AG09309 (cell line): Measurements from ENCODE around the gene GPR27.

Experiments
- DNase-seq: peaks from one replicate; pipeline ENCODE4 v3.0.0-alpha.2; 2010; ENCODE audit warnings: low read depth
- H3K4me3 ChIP-seq: 2 replicates; pipeline ENCODE4 v1.5.1; 2011; ENCODE audit warnings: mild to moderate bottlenecking, low read depth, low read length, moderate library complexity; ENCODE audit not compliant: control insufficient read depth
- CTCF ChIP-seq: IDR thresholded peaks from 2 replicates; pipeline ENCODE4 v1.5.1; 2011; ENCODE audit warnings: mild to moderate bottlenecking, low read depth, low read length, inconsistent platforms; ENCODE audit not compliant: insufficient read depth, control insufficient read depth; ENCODE audit errors: missing control alignments

Gene GPR27

GRCh38 chr3:71786551-71786950, 32.9 kb downstream of the GPR27 start:
- no peak overlapping the region for H3K4me3 ChIP-seq
- no peak for TF ChIP-seq CTCF

GRCh38 chr3:71787851-71788405, 34.3 kb downstream of the GPR27 start:
- H3K4me3 ChIP-seq: no peak overlapping the region
- DNase-seq: no peak
- TF ChIP-seq CTCF: no peak

More at GRCh38 chr3:71786551-71786950, 32.9 kb downstream of the GPR27 start:
- no peak for DNase-seq

GRCh38 chr3:71789922-71790321, 36.3 kb downstream of the GPR27 start:
- no peak for DNase-seq
- H3K4me3 ChIP-seq: no peak overlapping the region
- no peak for TF ChIP-seq CTCF

- no peak for TF ChIP-seq CTCF
- H3K4me3 ChIP-seq: no peak overlapping the region
- no peak for DNase-seq
Measured at GRCh38 chr3:71791634-71792033, 38.0 kb downstream of the GPR27 start.

- DNase-seq: no peak
- TF ChIP-seq CTCF: no peak
- H3K4me3 ChIP-seq: no peak overlapping the region
Measured at GRCh38 chr3:71796290-71796689, 42.6 kb downstream of the GPR27 start.

GRCh38 chr3:71797455-71797854, 43.8 kb downstream of the GPR27 start:
- no peak for TF ChIP-seq CTCF
- H3K4me3 ChIP-seq: no peak overlapping the region
- DNase-seq: no peak

GRCh38 chr3:71800023-71800422, 46.4 kb downstream of the GPR27 start:
- no peak overlapping the region for H3K4me3 ChIP-seq
- DNase-seq: no peak
- no peak for TF ChIP-seq CTCF
